Measurements from ENCODE around the gene GCN1.
"Not testable (repeated sequence)": the region's sequence is repeated elsewhere in the genome, so short reads cannot be mapped to it uniquely, and the experiment has no call there.

The GCN1 gene

GRCh38 chr12:120237360-120238171, 43.1 kb upstream of the GCN1 start:
- Histone ChIP-seq H3K27me3 (no peaks in the 10 kb centered on the region), H3K4me2 (peak overlapping the region; percentile 90), H3K9me3 (no peaks in the 10 kb centered on the region), H3K4me3 (peak overlapping the region; percentile 22; the same call in 1 of the 2 replicates), H4K20me1 (peaks cover 71% of the 10 kb centered on the region), H3K4me1 (peaks cover 92% of the 10 kb centered on the region), H3K36me3 (no peaks in the 10 kb centered on the region), H3K9ac (peak overlapping the region; percentile 58; the same call in 1 of the 2 replicates), H3K27ac (peak overlapping the region; percentile 61)
- no peak for TF ChIP-seq Cebpa-rat (IDR thresholded peaks at IDR 0.05)

DNA sequence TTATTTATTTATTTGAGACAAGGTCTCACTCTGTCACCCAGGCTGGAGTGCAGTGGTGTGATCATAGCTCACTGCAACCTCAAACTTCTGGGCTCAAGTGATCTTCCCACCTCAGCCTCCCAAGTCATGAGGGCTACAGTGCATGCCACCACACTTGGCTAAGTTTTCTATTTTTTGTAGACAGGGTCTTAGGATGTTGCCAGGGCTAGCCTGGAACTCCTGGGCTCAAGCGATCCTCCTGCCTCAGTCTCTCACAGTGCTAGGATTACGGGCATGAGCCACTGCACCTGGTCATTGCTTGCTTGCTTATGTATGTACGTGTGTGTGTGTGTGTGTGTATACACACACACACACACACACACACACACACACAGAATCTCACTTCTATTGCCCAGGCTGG, 42.3 kb upstream of the GCN1 start:
- not testable (repeated sequence) for H3K27ac ChIP-seq, H3K4me3 ChIP-seq, H3K9ac ChIP-seq, H3K9me3 ChIP-seq, H3K36me3 ChIP-seq, H3K27me3 ChIP-seq
- Histone ChIP-seq H3K4me2 (peak overlapping the region; percentile 90), H3K4me1 (peaks cover 92% of the 10 kb centered on the region), H4K20me1 (peaks cover 69% of the 10 kb centered on the region)

DNA sequence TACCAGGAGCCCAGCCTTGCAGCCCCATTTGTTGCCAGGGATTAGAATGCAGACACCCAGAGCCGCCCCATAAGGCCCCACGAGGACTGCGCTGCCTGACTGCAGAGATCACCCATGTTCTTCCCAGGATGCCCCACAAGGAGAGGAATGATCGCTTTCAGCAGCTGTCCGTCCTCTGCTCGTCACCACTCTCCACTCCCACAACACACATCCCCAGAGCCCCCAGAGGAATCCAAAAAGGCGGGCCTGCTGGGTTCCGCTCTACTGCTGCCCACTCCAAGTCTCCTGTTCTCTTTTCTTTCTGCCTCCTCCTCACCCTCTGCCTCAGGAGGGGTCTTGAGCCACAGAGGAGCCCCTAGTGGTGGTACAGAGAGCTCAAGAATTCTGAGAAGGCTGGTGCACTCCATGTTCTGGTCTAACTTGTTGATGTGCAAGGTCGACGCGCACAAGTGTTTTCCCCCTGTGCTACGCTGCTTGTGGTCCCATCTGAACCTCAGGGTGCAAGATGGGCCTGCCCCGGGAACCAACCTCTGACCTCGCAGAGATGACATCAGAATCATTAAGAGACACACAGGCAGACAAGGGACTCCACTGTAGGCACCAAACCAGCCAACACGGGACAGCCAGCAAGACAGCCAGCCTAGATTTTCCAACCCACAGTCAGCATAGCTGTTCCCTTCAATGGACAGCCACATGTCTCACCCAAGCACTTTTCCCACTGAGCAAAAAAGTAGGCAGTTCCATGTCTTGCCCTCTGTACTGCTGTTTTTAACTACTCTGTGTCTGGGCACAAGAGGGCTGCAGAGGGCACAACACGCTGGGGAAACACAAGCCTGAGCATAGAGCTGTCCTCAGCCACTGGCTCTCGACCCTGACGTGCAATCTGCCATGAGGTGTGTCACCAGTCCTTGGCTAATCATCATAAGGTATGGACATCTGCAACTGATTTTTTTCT, 41.1 kb upstream of the GCN1 start:
- Histone ChIP-seq H3K4me1 (peaks cover 92% of the 10 kb centered on the region), H3K27ac (peak overlapping the region; percentile 78), H3K9me3 (no peaks in the 10 kb centered on the region), H3K9ac (peak overlapping the region; percentile 54), H3K4me2 (peak overlapping the region; percentile 91), H3K4me3 (peak overlapping the region; percentile 52), H4K20me1 (peaks cover 57% of the 10 kb centered on the region), H3K36me3 (no peaks in the 10 kb centered on the region), H3K27me3 (no peaks in the 10 kb centered on the region)
- no peak for TF ChIP-seq Cebpa-rat (IDR thresholded peaks at IDR 0.05)

GRCh38 chr12:120234643-120235368, 40.3 kb upstream of the GCN1 start:
- Histone ChIP-seq H3K27ac (peak overlapping the region; percentile 78), H3K9ac (peak overlapping the region; percentile 54), H3K4me3 (peak overlapping the region; percentile 52), H3K36me3 (no peaks in the 10 kb centered on the region), H3K9me3 (no peaks in the 10 kb centered on the region), H4K20me1 (peaks cover 49% of the 10 kb centered on the region), H3K27me3 (no peaks in the 10 kb centered on the region), H3K4me1 (peaks cover 94% of the 10 kb centered on the region), H3K4me2 (peak overlapping the region; percentile 91)
- TF ChIP-seq Cebpa-rat (IDR thresholded peaks at IDR 0.05), result no peak

DNA sequence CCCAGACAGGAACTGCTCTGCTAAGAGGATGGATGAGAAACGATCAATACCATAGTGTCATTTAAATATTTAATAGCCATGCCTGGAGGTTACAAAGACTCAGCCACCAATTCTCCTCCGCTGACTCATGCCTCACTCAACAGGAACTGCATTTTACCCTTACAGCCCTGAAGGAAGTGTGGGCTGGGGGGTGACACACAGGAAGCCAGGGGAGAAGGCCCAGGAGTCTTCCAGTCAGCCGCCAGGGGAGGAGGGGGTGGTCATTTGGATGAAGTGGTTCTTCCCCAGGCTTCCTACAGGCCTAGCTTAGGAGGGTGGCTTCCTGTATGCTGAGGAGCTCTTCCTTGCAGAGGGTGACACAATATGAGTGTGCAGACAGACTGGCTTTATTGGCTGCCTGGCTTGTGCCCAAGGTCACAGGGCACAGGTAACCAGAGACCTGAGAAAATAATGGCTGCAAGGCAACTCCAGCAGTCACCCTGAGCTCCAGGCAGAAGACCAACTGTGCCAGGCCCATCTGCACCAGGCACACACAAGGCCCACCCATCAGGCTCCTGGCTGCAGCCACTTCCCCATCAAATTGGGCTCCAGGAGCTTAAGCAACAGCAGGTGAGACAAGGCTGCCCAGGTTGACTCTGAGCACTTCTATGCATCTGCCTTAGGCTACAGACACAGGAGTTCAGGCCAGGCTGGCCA, 36.9 kb upstream of the GCN1 start:
- H3K36me3 ChIP-seq, result no peaks in the 10 kb centered on the region
- H3K27me3 ChIP-seq, result no peaks in the 10 kb centered on the region
- H3K4me3 ChIP-seq, result no peak overlapping the region
- peaks cover 90% of the 10 kb centered on the region for H3K4me1 ChIP-seq
- H4K20me1 ChIP-seq, result peaks cover 34% of the 10 kb centered on the region
- peak overlapping the region; percentile 91 for H3K4me2 ChIP-seq
- H3K9ac ChIP-seq, result peak overlapping the region; percentile 63
- H3K27ac ChIP-seq, result peak overlapping the region; percentile 72
- no peak for TF ChIP-seq Cebpa-rat (IDR thresholded peaks at IDR 0.05)
- no peaks in the 10 kb centered on the region for H3K9me3 ChIP-seq

DNA sequence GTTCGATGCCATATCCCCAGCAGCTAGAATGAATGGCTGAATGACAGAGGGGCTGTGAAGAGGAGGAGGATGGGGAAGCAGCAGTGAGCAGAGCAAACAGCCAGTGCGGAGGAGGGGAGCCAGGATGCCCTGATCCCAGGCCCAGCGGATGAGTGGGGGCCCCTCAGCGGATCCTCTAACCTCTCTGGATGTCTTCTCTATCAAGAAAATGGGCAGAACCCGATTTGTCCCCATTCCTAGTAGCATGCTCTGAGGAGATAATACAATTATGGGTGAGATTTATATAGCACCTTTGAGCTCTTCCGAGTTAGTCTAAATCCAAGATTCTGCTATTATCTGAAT, 36.4 kb upstream of the GCN1 start:
- Histone ChIP-seq H3K4me1 (peaks cover 90% of the 10 kb centered on the region), H3K9ac (peak overlapping the region; percentile 63), H3K4me2 (peak overlapping the region; percentile 91), H3K27ac (peak overlapping the region; percentile 72), H3K36me3 (no peaks in the 10 kb centered on the region), H3K27me3 (no peaks in the 10 kb centered on the region), H3K4me3 (no peak overlapping the region), H4K20me1 (peaks cover 31% of the 10 kb centered on the region), H3K9me3 (no peaks in the 10 kb centered on the region)
- TF ChIP-seq Cebpa-rat (IDR thresholded peaks at IDR 0.05), result no peak

GRCh38 chr12:120230326-120230973, 35.9 kb upstream of the GCN1 start:
- Histone ChIP-seq H3K4me2 (peak overlapping the region; percentile 91), H3K9me3 (no peaks in the 10 kb centered on the region), H3K9ac (peak overlapping the region; percentile 63)

GRCh38 chr12:120229487-120230325, 35.2 kb upstream of the GCN1 start:
- no peak for TF ChIP-seq Cebpa-rat (IDR thresholded peaks at IDR 0.05)
- H3K36me3 ChIP-seq, result no peaks in the 10 kb centered on the region
- H3K9me3 ChIP-seq, result no peaks in the 10 kb centered on the region
- peaks cover 21% of the 10 kb centered on the region; the same call in 1 of the 2 replicates for H4K20me1 ChIP-seq
- peak overlapping the region; percentile 91 for H3K4me2 ChIP-seq
- no peaks in the 10 kb centered on the region for H3K27me3 ChIP-seq
- 0 out of 2 replicates have a peak overlapping the region, but pooled peaks have one; percentile 28 for H3K27ac ChIP-seq
- H3K9ac ChIP-seq, result peak overlapping the region; percentile 45; the same call in 1 of the 2 replicates
- H3K4me3 ChIP-seq, result no peak overlapping the region
- peaks cover 90% of the 10 kb centered on the region for H3K4me1 ChIP-seq

More at GRCh38 chr12:120230326-120230973, 35.9 kb upstream of the GCN1 start:
- TF ChIP-seq Cebpa-rat (IDR thresholded peaks at IDR 0.05), result no peak
- H3K4me3 ChIP-seq, result no peak overlapping the region
- peaks cover 27% of the 10 kb centered on the region for H4K20me1 ChIP-seq
- H3K36me3 ChIP-seq, result no peaks in the 10 kb centered on the region
- peaks cover 90% of the 10 kb centered on the region for H3K4me1 ChIP-seq
- H3K27me3 ChIP-seq, result no peaks in the 10 kb centered on the region
- peak overlapping the region; percentile 72 for H3K27ac ChIP-seq
